Measurements from ENCODE around the gene AGMO. TPM values are rescaled to one million over a fixed set of nuclear protein-coding genes. Genes with fewer than 3 reads are reported as not detected.

AGMO gene
- total RNA-seq, 1 donor from 2014 or later, result 0.05 TPM

GRCh38 chr7:15399441-15399840, 162.4 kb downstream of the AGMO start:
- DNase-seq (ENCODE audit: low read depth), result no peak

GRCh38 chr7:15397922-15398760, 163.7 kb downstream of the AGMO start:
- DNase-seq (ENCODE audit: low read depth), result no peak

- DNase-seq (ENCODE audit: low read depth), result no peak
These were observed 164.7 kb downstream of the AGMO start for GRCh38 chr7:15397159-15397550.

GRCh38 chr7:15396210-15397158, 165.3 kb downstream of the AGMO start:
- DNase-seq (ENCODE audit: low read depth), result no peak

GRCh38 chr7:15389073-15389472, 172.7 kb downstream of the AGMO start:
- DNase-seq (ENCODE audit: low read depth), result no peak

GRCh38 chr7:15378494-15379145, 183.2 kb downstream of the AGMO start:
- no peak for DNase-seq (ENCODE audit: low read depth)

- DNase-seq (ENCODE audit: low read depth), result no peak
These were observed 185.2 kb downstream of the AGMO start for GRCh38 chr7:15376600-15376999.

- DNase-seq (ENCODE audit: low read depth), result no peak
These were observed 191.4 kb downstream of the AGMO start for GRCh38 chr7:15370441-15370840.

- DNase-seq (ENCODE audit: low read depth), result no peak
These were observed 193.2 kb downstream of the AGMO start for GRCh38 chr7:15368653-15369052.

GRCh38 chr7:15367897-15368296, 193.9 kb downstream of the AGMO start:
- DNase-seq (ENCODE audit: low read depth), result no peak

- no peak for DNase-seq (ENCODE audit: low read depth)
These were observed 203.7 kb downstream of the AGMO start for GRCh38 chr7:15358112-15358511.

- no peak for DNase-seq (ENCODE audit: low read depth)
These were observed 209.2 kb downstream of the AGMO start for GRCh38 chr7:15352421-15353206.

- DNase-seq (ENCODE audit: low read depth), result no peak
These were observed 216.6 kb downstream of the AGMO start for GRCh38 chr7:15345216-15345615.

- DNase-seq (ENCODE audit: low read depth), result no peak
These were observed 220.0 kb downstream of the AGMO start for GRCh38 chr7:15341817-15342216.

GRCh38 chr7:15336146-15336545, 225.7 kb downstream of the AGMO start:
- no peak for DNase-seq (ENCODE audit: low read depth)

- no peak for DNase-seq (ENCODE audit: low read depth)
These were observed 226.4 kb downstream of the AGMO start for GRCh38 chr7:15335390-15335789.

GRCh38 chr7:15334536-15335263, 227.1 kb downstream of the AGMO start:
- no peak for DNase-seq (ENCODE audit: low read depth)

- DNase-seq (ENCODE audit: low read depth), result no peak
These were observed 228.9 kb downstream of the AGMO start for GRCh38 chr7:15332956-15333355.

- DNase-seq (ENCODE audit: low read depth), result no peak
These were observed 230.9 kb downstream of the AGMO start for GRCh38 chr7:15330943-15331342.

- no peak for DNase-seq (ENCODE audit: low read depth)
These were observed 234.8 kb downstream of the AGMO start for GRCh38 chr7:15327001-15327400.

Data from renal cortical epithelial cell (primary cell).